ENCODE measurements around the gene UGT1A9. TPM values are rescaled to one million over a fixed set of nuclear protein-coding genes. Genes with fewer than 3 reads are reported as not detected.

The UGT1A9 gene
- total and polyA plus RNA-seq, 2 of the 13 experiments (the other 11 are each of a cell fraction or from before 2014, with no cell fraction given) = 0.07 TPM; not detected in 1

DNA sequence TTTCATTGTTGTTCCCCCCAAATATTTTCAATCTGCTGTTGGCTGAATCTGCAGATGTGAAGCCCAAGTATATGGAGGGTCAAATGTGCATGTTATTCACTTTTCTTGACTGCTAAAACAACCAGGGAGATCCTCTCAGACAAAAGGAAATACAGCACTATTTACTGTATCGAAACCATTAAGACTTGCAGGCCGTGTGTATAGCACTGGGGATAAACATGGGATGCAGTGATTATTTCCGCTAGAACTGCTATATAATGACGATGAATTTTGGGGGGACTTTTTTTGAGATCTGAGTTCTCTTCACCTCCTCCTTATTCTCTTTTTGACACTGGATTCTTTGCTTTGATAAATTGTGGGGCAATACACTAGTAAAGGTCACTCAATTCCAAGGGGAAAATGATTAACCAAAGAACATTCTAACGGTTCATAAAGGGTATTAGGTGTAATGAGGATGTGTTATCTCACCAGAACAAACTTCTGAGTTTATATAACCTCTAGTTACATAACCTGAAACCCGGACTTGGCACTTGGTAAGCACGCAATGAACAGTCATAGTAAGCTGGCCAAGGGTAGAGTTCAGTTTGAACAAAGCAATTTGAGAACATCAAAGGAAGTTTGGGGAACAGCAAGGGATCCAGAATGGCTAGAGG is 84.9 kb downstream of the UGT1A9 start (continued):
- TF ChIP-seq SIX4 (CRISPR knock-in tag; IDR thresholded peaks at IDR 0.05) = peak; percentile 91
- TF ChIP-seq ZBTB21 (CRISPR knock-in tag; IDR thresholded peaks at IDR 0.05) = no peak
- no peak for TF ChIP-seq ZKSCAN5 (CRISPR knock-in tag; IDR thresholded peaks at IDR 0.05)
- 0 out of 2 replicates have a peak, but pooled peaks have one; percentile 51 for TF ChIP-seq ZSCAN21 (CRISPR knock-in tag; IDR thresholded peaks at IDR 0.05; ENCODE audit: borderline replicate concordance)
- no peak for TF ChIP-seq MAF1 (CRISPR knock-in tag; IDR thresholded peaks at IDR 0.05; ENCODE audit: borderline replicate concordance)
- peak; percentile 57; the same call in 1 of the 2 replicates for TF ChIP-seq BHLHE40 (IDR thresholded peaks at IDR 0.05; ENCODE audit: low read length)
- no peak for TF ChIP-seq ZBTB38 (CRISPR knock-in tag; IDR thresholded peaks at IDR 0.05)
- no peak for TF ChIP-seq ZNF674 (CRISPR knock-in tag; IDR thresholded peaks at IDR 0.05; ENCODE audit: low read depth)
- TF ChIP-seq HNRNPH1 (optimal IDR thresholded peaks at IDR 0.05; ENCODE audit: low read depth, low read length) = no peak
- TF ChIP-seq, protein P1, sequence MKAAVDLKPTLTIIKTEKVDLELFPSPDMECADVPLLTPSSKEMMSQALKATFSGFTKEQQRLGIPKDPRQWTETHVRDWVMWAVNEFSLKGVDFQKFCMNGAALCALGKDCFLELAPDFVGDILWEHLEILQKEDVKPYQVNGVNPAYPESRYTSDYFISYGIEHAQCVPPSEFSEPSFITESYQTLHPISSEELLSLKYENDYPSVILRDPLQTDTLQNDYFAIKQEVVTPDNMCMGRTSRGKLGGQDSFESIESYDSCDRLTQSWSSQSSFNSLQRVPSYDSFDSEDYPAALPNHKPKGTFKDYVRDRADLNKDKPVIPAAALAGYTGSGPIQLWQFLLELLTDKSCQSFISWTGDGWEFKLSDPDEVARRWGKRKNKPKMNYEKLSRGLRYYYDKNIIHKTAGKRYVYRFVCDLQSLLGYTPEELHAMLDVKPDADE (CRISPR knock-in tag; IDR thresholded peaks at IDR 0.05) = no peak
- TF ChIP-seq, protein P2, sequence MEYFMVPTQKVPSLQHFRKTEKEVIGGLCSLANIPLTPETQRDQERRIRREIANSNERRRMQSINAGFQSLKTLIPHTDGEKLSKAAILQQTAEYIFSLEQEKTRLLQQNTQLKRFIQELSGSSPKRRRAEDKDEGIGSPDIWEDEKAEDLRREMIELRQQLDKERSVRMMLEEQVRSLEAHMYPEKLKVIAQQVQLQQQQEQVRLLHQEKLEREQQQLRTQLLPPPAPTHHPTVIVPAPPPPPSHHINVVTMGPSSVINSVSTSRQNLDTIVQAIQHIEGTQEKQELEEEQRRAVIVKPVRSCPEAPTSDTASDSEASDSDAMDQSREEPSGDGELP (IDR thresholded peaks at IDR 0.05; ENCODE audit: borderline replicate concordance, low read depth) = peak; percentile 35; the same call in 1 of the 2 replicates
- TF ChIP-seq ZNF616 (CRISPR knock-in tag; IDR thresholded peaks at IDR 0.05; ENCODE audit: low read depth) = no peak
- TF ChIP-seq, protein P3, sequence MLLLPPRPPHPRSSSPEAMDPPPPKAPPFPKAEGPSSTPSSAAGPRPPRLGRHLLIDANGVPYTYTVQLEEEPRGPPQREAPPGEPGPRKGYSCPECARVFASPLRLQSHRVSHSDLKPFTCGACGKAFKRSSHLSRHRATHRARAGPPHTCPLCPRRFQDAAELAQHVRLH (CRISPR knock-in tag; IDR thresholded peaks at IDR 0.05; ENCODE audit: borderline replicate concordance, low read depth) = no peak
- peak; percentile 91 for TF ChIP-seq ARNT (IDR thresholded peaks at IDR 0.05)
- TF ChIP-seq, protein P4, sequence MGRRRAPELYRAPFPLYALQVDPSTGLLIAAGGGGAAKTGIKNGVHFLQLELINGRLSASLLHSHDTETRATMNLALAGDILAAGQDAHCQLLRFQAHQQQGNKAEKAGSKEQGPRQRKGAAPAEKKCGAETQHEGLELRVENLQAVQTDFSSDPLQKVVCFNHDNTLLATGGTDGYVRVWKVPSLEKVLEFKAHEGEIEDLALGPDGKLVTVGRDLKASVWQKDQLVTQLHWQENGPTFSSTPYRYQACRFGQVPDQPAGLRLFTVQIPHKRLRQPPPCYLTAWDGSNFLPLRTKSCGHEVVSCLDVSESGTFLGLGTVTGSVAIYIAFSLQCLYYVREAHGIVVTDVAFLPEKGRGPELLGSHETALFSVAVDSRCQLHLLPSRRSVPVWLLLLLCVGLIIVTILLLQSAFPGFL (CRISPR knock-in tag; IDR thresholded peaks at IDR 0.05) = no peak
- no peak for TF ChIP-seq FIP1L1 (IDR thresholded peaks at IDR 0.05; ENCODE audit: borderline replicate concordance, insufficient read depth, low read depth, low read length)
- no peak for TF ChIP-seq ZIK1 (CRISPR knock-in tag; IDR thresholded peaks at IDR 0.05; ENCODE audit: borderline replicate concordance, low read depth)
- peak; percentile 75; the same call in 1 of the 2 replicates for TF ChIP-seq MEIS2 (CRISPR knock-in tag; IDR thresholded peaks at IDR 0.05)
- TF ChIP-seq SIX1 (CRISPR knock-in tag; IDR thresholded peaks at IDR 0.05; ENCODE audit: borderline replicate concordance) = peak; percentile 99
- TF ChIP-seq ESRRA (CRISPR knock-in tag; IDR thresholded peaks at IDR 0.05; ENCODE audit: low read depth) = peak; percentile 87
- peak; percentile 91 for TF ChIP-seq GATAD2A (CRISPR knock-in tag; IDR thresholded peaks at IDR 0.05)
- peak; percentile 78; the same call in 1 of the 2 replicates for TF ChIP-seq HNRNPUL1 (IDR thresholded peaks at IDR 0.05; ENCODE audit: low read depth, low read length)
- TF ChIP-seq, protein P5, sequence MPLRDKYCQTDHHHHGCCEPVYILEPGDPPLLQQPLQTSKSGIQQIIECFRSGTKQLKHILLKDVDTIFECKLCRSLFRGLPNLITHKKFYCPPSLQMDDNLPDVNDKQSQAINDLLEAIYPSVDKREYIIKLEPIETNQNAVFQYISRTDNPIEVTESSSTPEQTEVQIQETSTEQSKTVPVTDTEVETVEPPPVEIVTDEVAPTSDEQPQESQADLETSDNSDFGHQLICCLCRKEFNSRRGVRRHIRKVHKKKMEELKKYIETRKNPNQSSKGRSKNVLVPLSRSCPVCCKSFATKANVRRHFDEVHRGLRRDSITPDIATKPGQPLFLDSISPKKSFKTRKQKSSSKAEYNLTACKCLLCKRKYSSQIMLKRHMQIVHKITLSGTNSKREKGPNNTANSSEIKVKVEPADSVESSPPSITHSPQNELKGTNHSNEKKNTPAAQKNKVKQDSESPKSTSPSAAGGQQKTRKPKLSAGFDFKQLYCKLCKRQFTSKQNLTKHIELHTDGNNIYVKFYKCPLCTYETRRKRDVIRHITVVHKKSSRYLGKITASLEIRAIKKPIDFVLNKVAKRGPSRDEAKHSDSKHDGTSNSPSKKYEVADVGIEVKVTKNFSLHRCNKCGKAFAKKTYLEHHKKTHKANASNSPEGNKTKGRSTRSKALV (CRISPR knock-in tag; IDR thresholded peaks at IDR 0.05) = peak; percentile 73; the same call in 1 of the 2 replicates
- TF ChIP-seq ZBTB7B (CRISPR knock-in tag; IDR thresholded peaks at IDR 0.05) = peak; percentile 50; the same call in 1 of the 2 replicates
